H1 (cell line): ENCODE data around the gene MXD1. TPM values are rescaled to one million over a fixed set of nuclear protein-coding genes. Genes with fewer than 3 reads are reported as not detected.

ENCODE experiments used
- ASH2L ChIP-seq: fragments of 200-600, 300-600 bp; sonication (generic); IDR thresholded peaks from one replicate; pipeline ENCODE4 v1.7.1; 2017; ENCODE audit warnings: low read length
- CBX5 ChIP-seq: fragments of 300-800, 300-1000 bp; sonication (generic); IDR thresholded peaks from 2 replicates; pipeline ENCODE4 v1.7.1; 2016; ENCODE audit warnings: antibody characterized with exemption, low read length, low read depth
- CHD7 ChIP-seq: fragments of 300-600 bp; sonication (generic); IDR thresholded peaks from 2 replicates; pipeline ENCODE4 v1.7.1; 2012; ENCODE audit warnings: low read length, moderate library complexity, mild to moderate bottlenecking, inconsistent platforms; ENCODE audit not compliant: insufficient replicate concordance
- E2F6 ChIP-seq: IDR thresholded peaks from 2 replicates; pipeline ENCODE4 v1.6.1; 2012; ENCODE audit warnings: inconsistent platforms
- MAX ChIP-seq: IDR thresholded peaks from 2 replicates; pipeline ENCODE4 v1.6.1; 2012; ENCODE audit warnings: inconsistent platforms
- NANOG ChIP-seq: IDR thresholded peaks from 2 replicates; pipeline ENCODE4 v1.6.1; 2011; ENCODE audit warnings: low read length, low read depth, mild to moderate bottlenecking, inconsistent platforms; ENCODE audit not compliant: insufficient read depth, poor library complexity, severe bottlenecking
- RXRA ChIP-seq: IDR thresholded peaks from 2 replicates; pipeline ENCODE4 v1.6.1; 2011; ENCODE audit warnings: low read depth, mild to moderate bottlenecking, low read length, moderate library complexity; ENCODE audit not compliant: insufficient read depth
- TAF1 ChIP-seq: IDR thresholded peaks from 2 replicates; pipeline ENCODE4 v1.6.1; 2011; ENCODE audit warnings: mild to moderate bottlenecking, low read depth, low read length
- YY1 ChIP-seq: IDR thresholded peaks from 2 replicates; pipeline ENCODE4 v1.6.1; 2011; ENCODE audit warnings: low read depth, mild to moderate bottlenecking, low read length
- polyA plus RNA-seq, 7 experiments: library from polyadenylated mRNA; depleted of rRNA in 3 of 7; stranded (reverse) in 5 of 7; unstranded in 2 of 7; fragments of >200 nt in 5 of 7; fragments of 200-250 nt in 2 of 7; gene quantifications; 1 replicate in 5 of 7; 2 replicates in 1 of 7; 4 replicates in 1 of 7; pipeline versions ENCODE4 v1.2.1 to v1.2.3, GENCODE V29; 2011 to 2013; ENCODE audit warnings: missing spikeins in 2 of 7, mixed read lengths in 2 of 7
- total RNA-seq: library from RNA; stranded (reverse); fragmentation: NEBNext Ultra II Directional; extraction: Animal tissue kit (Norgen Biotek cat#: 25700); gene quantifications from 2 replicates; pipeline ENCODE4 v1.2.1, GENCODE V29; 2021

Gene MXD1
- total and polyA plus RNA-seq, 2 of the 8 experiments (the other 6 are each of a cell fraction or from before 2014, with no cell fraction given) = 1.6 to 2.6 TPM

- no peak for TF ChIP-seq CHD7
- TF ChIP-seq E2F6 = no peak
- TF ChIP-seq NANOG = no peak
- no peak for TF ChIP-seq RXRA
- TF ChIP-seq CBX5 = no peak
- no peak for TF ChIP-seq ASH2L
- TF ChIP-seq TAF1 = no peak
- TF ChIP-seq MAX = no peak
- no peak for TF ChIP-seq YY1
These were observed 61.0 kb downstream of the MXD1 start (continued) for GRCh38 chr2:69975853-69976462.
